Erythroblast (primary cell): ENCODE data around the gene C19orf47.

ENCODE experiments used
- GATA1 ChIP-seq: IDR thresholded peaks from 2 replicates; pipeline ENCODE4 v1.6.1; 2011; ENCODE audit warnings: low read depth, mild to moderate bottlenecking, control low read depth, low read length, moderate library complexity
- POLR2A ChIP-seq: IDR thresholded peaks from 2 replicates; pipeline ENCODE4 v1.6.1; 2011; ENCODE audit warnings: mild to moderate bottlenecking, low read length

GRCh38 chr19:40389404-40390083 is 41.3 kb upstream of the C19orf47 start:
- no peak for TF ChIP-seq POLR2A
- TF ChIP-seq GATA1, result no peak
